GM12874 (cell line): ENCODE measurements around the gene TMEM63C.

Experiments
- CTCF ChIP-seq: IDR thresholded peaks from 2 replicates; pipeline ENCODE4 v1.5.1; 2011; ENCODE audit warnings: low read depth, mild to moderate bottlenecking, control low read depth, low read length, moderate library complexity; ENCODE audit not compliant: insufficient read depth

Gene TMEM63C

GRCh38 chr14:77148510-77149231, 32.9 kb upstream of the TMEM63C start:
- no peak for TF ChIP-seq CTCF

GRCh38 chr14:77151245-77151644, 30.4 kb upstream of the TMEM63C start:
- peak; percentile 68 for TF ChIP-seq CTCF

GRCh38 chr14:77151918-77152588, 29.5 kb upstream of the TMEM63C start:
- TF ChIP-seq CTCF: no peak

- TF ChIP-seq CTCF: no peak
Observed at GRCh38 chr14:77153802-77154201, 27.8 kb upstream of the TMEM63C start.

- TF ChIP-seq CTCF: no peak
Observed at GRCh38 chr14:77154421-77154820, 27.2 kb upstream of the TMEM63C start.

GRCh38 chr14:77155083-77155482, 26.5 kb upstream of the TMEM63C start:
- TF ChIP-seq CTCF: no peak

- TF ChIP-seq CTCF: no peak
Observed at GRCh38 chr14:77157740-77158139, 23.9 kb upstream of the TMEM63C start.
